ENCODE measurements around the gene MBOAT1.
A peak's percentile ranks its signal among the peaks of the same experiment; 100 is the strongest.
"Not testable (repeated sequence)": the region's sequence is repeated elsewhere in the genome, so short reads cannot be mapped to it uniquely, and the experiment has no call there.

The MBOAT1 gene, protein sequence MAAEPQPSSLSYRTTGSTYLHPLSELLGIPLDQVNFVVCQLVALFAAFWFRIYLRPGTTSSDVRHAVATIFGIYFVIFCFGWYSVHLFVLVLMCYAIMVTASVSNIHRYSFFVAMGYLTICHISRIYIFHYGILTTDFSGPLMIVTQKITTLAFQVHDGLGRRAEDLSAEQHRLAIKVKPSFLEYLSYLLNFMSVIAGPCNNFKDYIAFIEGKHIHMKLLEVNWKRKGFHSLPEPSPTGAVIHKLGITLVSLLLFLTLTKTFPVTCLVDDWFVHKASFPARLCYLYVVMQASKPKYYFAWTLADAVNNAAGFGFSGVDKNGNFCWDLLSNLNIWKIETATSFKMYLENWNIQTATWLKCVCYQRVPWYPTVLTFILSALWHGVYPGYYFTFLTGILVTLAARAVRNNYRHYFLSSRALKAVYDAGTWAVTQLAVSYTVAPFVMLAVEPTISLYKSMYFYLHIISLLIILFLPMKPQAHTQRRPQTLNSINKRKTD

DNA sequence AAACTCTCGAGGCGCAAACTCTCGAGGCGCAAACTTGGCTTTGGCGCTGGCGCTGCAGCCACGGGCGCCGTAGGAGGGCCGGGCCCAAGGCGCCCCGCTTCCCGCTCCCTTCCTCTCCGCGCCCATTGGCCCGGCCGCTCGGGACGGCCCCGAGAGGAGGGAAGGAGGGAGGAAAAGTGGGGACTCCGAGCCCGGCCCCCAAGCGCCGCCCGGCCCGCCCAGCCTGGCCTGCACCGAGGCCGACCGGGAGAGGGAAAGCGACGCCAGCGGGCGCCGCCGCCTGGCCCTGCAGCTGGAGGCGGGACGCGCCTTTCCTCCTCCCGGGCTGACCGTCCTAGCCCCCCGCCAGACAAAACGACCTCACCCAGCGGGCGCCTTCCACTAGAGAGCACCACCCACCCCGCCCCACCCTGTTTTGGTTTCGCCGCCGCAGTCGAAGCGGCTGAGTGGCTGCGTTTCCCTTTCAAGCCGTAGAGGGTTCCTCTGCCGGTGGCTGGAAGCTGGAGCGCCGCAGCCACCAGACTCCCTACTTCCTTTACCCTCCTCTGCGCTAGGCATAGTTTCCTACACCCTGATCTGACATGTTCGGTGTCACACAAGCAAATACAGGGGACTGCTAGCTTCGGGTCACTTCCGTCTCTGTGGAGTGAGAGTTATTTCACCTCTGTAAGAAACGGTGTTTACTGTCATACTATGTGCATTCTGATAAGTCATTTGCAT, at the start of gene MBOAT1:
Gene MBOAT1 (minus strand): TSS at position 78 of the 720 bp plus-strand sequence. CDS start 235 bp downstream, outside the sequence.
- peak; percentile 87 for DNase-seq

GRCh38 chr6:20261685-20262084, 49.4 kb upstream of the MBOAT1 start:
- DNase-seq: no peak

DNA sequence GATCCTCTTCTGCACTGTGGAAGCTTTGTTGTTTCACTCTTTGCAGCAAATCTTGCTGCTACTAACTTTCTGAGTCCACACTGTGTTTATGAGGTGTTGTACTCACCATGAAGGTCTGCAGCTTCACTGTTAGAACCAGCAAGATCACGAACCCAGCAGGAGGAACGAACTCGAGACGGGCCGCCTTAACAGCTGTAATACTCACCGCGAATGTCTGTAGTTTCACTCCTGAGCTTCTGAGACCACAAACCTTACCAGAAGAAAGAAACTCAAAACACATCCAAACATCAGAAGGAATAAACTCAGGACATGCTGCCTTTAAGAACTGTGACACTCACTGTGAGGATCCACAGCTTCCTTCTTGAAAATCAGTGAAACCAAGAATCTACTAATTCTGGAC, 48.1 kb upstream of the MBOAT1 start:
- DNase-seq: no peak

DNA sequence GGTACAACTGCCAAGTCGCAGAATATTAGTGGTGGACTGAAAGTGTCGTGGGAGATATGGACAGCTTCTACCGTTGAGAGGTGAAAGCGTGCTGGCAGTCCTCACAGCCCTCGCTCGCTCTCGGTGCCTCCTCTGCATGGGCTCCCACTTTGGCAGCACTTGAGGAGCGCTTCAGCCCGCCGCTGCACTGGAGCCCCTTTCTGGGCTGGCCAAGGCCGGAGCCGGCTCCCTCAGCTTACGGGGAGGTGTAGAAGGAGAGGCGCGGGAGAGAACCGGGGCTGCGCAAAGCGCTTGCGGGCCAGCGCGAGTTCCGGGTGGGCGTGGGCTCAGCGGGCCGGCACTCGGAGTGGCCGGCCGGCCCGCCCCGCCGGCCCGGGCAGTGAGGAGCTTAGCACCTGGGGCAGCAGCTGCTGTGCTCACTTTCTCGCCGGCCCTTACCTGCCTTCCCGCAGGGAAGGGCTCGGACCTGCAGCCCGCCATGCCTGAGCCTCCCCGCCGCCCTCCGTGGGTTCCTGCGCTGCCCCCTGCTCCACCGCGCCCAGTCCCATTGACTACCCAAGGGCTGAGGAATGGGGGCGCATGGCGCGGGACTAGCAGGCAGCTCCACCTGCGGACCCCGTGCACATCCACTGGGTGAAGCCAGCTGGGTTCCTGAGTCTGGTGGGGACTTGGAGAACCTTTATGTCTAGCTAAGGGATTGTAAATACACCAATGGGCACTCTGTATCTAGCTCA, 47.2 kb upstream of the MBOAT1 start:
- DNase-seq: no peak

- DNase-seq: no peak
Measured at GRCh38 chr6:20255428-20255827, 43.2 kb upstream of the MBOAT1 start.

- no peak for DNase-seq
Measured at GRCh38 chr6:20254295-20254694, 42.0 kb upstream of the MBOAT1 start.

DNA sequence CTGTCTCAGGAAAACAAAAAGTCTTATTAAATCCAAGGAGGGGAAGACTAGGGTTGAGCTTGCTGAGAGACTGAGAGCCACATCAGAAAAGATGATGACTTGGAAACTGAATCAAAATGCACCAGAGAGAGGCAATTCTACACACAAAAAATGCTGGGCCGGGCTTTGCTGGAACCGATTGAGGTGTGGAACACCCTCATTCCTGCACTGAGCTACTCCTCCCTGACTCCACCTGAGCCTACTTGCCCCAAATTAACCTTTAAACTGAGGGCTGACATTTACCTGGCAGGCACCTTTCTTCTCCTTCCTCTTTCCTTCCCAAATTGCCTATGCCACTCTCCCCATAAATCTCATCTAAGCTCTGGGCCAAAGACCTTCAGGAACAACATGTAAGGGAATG, 40.8 kb upstream of the MBOAT1 start:
- DNase-seq: no peak

GRCh38 chr6:20252311-20252710, 40.0 kb upstream of the MBOAT1 start:
- DNase-seq: no peak

DNA sequence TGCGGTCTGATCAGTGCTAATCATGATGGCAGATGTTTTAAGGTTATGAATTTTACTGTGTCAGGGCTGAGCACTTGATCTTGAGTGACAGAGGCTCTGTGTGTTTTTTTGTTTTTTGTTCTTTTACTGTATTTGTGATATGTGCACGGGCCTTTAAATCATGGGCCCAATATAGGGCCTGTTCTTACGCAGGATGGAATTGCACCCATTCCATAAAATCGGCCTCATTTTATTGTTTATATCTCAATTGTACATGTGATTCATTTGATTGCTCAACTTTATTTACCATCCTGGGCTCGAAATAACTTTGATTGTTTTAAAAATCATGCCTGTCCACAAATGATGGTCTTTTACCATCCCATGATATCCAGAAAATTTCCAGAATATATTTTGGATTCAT, 39.3 kb upstream of the MBOAT1 start:
- DNase-seq: no peak

DNA sequence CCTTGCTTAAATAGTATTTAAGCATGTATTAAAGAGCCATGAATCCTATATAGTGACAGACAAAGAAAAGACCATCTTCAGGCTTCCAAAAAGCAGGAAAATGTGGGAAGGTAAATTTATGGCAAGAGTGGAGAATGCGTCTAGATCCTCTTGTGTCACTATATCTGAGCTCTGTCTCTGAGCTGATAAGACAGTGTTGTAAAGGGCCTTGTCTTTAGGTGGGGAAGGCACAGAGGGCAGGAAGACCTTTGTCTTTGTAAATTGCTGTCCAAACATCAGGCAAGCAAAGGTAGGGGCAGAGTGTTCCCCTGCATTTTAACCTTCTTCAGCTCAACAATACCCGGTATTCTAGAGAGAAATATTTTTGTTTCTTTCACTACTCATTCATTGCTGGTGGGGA, 33.9 kb upstream of the MBOAT1 start:
- DNase-seq: no peak

GRCh38 chr6:20244807-20245681, 32.8 kb upstream of the MBOAT1 start:
- not testable (repeated sequence) for DNase-seq

GRCh38 chr6:20243288-20243687, 31.0 kb upstream of the MBOAT1 start:
- DNase-seq: no peak

DNA sequence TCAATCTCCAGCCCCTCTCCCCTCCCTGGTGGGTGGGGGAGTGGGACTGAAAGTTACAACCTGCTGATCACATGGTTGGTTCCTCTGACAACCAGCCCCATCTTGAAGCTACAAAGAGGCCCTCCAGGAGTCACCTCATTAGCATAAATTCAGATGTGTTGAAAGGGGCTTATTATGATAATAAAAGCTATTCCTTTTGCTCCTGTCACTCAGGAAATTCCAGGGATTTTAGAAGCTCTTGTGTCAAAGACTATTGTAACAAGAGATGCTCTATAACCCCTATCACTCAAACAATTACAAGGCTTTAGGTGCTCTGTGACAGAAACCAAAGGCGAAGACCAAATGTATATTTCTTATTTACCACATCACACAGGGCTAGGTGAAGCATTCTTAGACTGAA, 30.1 kb upstream of the MBOAT1 start:
- no peak for DNase-seq

GRCh38 chr6:20241102-20241501, 28.8 kb upstream of the MBOAT1 start:
- no peak for DNase-seq

GRCh38 chr6:20238688-20239587, 26.7 kb upstream of the MBOAT1 start:
- DNase-seq: no peak

DNA sequence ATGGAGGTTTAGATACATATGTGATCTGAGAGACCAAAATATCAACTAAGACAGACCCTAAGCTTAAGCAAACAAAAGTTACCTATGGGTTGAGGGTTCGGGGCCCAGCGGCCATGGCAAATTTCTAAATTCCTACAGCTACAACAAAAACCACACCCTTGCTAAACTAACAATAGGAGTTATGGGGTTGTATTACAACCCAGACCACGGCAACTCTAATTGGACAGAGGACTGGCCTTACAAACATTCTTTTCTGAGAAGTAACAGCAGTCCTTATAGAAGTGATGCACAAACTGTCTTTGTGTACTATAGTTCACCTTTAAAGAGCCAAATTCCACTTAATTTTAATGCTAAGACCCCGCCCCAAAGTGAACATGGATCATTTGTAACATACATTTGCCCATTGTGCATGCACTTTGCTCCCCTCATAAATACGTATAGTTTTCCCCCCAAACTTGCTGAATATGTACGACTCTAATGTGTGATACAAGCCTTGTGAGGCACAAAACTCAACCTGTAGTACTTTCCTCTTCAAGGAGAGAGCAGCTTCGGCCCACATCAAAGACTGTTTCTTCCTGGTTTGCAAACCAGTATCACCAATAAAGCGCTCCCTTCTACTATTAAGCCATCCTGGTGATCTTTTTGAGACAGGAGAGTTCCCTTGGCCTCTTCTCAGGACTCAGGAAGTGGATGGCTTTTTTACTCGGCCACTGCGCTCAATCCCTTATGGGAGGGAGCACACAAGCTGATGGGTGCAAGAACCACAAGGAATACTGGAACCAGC, 25.6 kb upstream of the MBOAT1 start:
- DNase-seq: no peak

DNA sequence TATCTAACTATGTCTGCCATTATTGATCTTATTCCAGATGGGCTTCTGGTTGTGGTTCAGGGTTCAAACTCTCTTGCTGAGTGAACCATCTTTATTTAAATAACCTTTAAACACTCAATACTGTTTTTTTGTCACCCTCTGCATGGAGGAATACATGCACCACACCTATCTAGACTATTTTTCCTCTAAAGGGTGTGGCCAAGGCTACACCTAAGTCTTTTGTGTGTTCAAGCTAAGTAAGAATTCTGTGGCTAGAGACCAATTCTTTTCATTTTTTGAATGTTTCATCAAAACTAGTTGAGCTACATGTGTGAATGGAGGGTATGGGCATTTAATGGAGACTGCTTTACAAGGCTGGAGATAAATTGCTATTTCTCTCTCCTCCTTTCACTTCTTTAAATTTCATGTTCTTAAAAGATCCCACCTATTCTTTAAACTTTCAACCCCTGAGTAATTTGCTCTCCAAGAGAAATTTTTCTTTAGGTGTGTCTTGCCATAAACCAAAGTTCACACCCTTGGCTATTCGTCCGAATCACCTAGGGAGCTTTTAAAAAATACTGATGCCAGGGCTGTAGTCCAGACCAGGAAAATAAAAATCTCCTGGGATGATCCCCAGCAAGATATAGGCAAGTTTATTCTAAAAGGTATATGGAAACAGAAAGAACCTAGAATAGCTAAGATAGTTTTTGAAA, 24.8 kb upstream of the MBOAT1 start:
- DNase-seq: no peak

GRCh38 chr6:20236344-20236743, 24.1 kb upstream of the MBOAT1 start:
- DNase-seq: no peak

DNA sequence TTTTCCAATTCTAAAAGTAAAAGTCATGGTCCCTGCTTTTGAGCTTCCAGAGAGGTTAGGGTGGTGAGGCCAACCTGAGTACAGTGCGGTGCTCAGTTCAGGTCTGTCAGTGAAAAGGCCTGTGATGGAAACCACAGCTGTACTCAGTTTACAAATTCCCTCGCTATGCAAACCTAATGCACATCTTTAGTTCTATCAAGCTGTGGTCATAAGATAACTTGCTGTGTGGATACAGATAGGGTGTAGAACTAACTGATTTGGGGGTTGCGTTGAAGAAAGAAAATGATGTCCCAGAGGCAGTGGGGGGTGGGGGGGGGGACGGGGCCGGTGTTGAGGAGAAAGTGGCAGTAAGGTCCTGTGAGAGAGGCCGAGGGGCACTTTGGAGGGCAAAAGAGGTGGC, 22.8 kb upstream of the MBOAT1 start:
- no peak for DNase-seq

DNA sequence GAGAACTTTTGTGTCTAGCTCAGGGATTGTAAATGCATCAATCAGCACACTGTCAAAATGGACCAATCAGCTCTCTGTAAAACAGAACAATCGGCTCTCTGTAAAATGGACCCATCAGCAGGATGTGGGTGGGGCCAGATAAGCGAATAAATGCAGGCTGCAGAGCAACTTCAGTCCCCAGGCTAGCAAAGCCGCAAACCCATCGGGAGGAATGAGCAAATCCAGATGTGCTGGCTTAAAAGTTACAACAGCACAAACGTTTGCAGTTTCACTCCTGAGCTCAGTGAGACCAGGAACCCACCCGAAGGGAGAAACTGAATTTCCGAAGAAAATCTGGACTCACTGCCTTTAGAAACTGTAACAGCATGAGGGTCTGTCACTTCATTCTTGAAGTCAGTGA, 21.9 kb upstream of the MBOAT1 start:
- no peak for DNase-seq

Measured in activated CD4-positive, alpha-beta T cell treated with anti-CD3 and anti-CD28 coated beads, Interleukin-2, Interleukin-6, amounts not matched to agents 100 ng/mL and 50 ng/mL, durations not matched to agents 16 hours and 8 hours (primary cell).